GM10266 (cell line): ENCODE data around the gene CMSS1.
A peak's percentile ranks its signal among the peaks of the same experiment; 100 is the strongest.
"Not testable (repeated sequence)": the region's sequence is repeated elsewhere in the genome, so short reads cannot be mapped to it uniquely, and the experiment has no call there.

Source experiments
- DNase-seq: peaks from one replicate; pipeline ENCODE4 v3.0.0; 2012; ENCODE audit errors: extremely low spot score
- CTCF ChIP-seq: IDR thresholded peaks from 2 replicates; pipeline ENCODE4 v1.5.1; 2012; ENCODE audit warnings: mild to moderate bottlenecking, low read depth; ENCODE audit not compliant: control insufficient read depth, insufficient read depth; ENCODE audit errors: missing control alignments

CMSS1 gene

GRCh38 chr3:100047455-100048141 lies 229.9 kb downstream of the CMSS1 start:
- DNase-seq = peak; percentile 33
- TF ChIP-seq CTCF = no peak

- DNase-seq = no peak
- TF ChIP-seq CTCF = no peak
Measured at GRCh38 chr3:100048248-100048647, 230.6 kb downstream of the CMSS1 start.

- not testable (repeated sequence) for DNase-seq
Measured at GRCh38 chr3:100051513-100051912, 233.9 kb downstream of the CMSS1 start.

- DNase-seq = no peak
- no peak for TF ChIP-seq CTCF
Measured at GRCh38 chr3:100053951-100054620, 236.4 kb downstream of the CMSS1 start.

- TF ChIP-seq CTCF = no peak
- no peak for DNase-seq
Measured at GRCh38 chr3:100057716-100058575, 240.3 kb downstream of the CMSS1 start.

- no peak for DNase-seq
- TF ChIP-seq CTCF = no peak
Measured at GRCh38 chr3:100059472-100059871, 241.8 kb downstream of the CMSS1 start.

GRCh38 chr3:100060685-100061484 lies 243.2 kb downstream of the CMSS1 start:
- TF ChIP-seq CTCF = no peak
- no peak for DNase-seq
